Dermis microvascular lymphatic vessel endothelial cell (primary cell): ENCODE data around the gene RAB40C. TPM values are rescaled to one million over a fixed set of nuclear protein-coding genes. Genes with fewer than 3 reads are reported as not detected.

Experiments
- DNase-seq, 2 donors: peaks; one replicate each; pipeline versions ENCODE4 v3.0.0 to v3.0.0-alpha.2; 2010; ENCODE audit warnings: low read depth in 2 of 2
- total RNA-seq: library from RNA; depleted of rRNA; stranded (reverse); fragments of >200 nt; gene quantifications from 2 replicates; pipeline ENCODE4 v1.2.1, GENCODE V29; 2014

The RAB40C gene
- total RNA-seq, 1 donor from 2014 or later: 9.2 TPM

DNA sequence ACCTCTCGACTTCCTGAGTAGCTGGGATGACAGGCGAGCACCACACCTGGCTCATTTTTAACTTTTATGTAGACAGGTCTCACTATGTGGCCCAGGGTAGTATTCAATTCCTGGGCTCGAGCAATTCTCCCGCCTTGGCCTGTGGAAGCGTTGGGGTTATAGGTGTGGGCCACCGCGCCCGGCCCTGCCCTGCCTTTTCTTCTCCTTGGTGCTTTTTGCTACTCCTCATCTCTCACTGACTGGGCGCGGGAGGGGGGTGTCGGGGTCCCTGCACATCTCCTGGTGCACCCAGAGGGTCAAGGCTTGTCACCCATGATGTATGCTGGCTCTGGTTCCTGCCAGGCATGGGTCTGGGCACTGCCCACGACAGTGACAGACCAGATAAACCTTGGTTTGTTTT, 54.7 kb downstream of the RAB40C start:
- DNase-seq: no peak

DNA sequence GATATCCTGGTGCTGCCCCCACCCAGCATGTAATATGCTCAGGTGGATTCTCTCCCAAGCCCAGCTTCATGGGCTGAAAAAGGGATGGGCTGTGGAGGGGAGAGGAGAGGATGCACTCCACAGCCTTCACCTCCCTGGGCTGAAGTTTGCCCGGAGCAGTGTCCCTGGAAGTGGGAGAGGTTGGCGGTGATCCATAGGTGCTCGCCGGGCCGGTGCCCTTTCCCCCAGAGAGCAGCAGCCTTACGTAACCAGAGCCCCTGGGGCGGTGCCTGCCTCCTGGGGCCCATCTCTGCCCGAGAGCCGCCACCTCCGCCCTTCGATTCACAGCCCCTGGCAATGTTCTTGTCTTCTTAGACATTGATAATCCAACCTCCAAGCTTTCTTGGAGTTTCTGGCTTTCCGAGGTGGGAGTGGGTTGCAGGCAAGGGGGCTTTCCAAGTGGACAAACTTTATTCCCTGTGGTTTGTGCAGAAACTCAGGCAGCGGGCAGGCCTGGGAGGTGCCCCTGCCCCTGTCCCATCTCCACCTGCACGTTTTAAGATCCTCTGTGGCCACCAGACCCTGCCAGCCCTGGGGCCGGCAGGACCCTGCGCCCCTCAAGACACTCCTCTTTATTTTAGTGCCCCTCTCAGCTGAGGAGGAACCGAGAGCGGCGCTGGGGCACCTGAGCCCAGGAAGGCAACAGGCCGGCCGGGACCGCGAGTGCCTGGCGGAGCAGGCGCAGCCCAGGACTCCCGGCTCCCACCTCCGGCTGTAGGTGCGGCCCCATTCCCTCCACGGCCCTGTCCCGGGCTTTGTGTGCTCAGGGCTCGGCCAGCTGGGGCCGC, 56.2 kb downstream of the RAB40C start:
- no peak for DNase-seq

- DNase-seq: no peak
Measured at GRCh38 chr16:646679-647172, 56.9 kb downstream of the RAB40C start.

DNA sequence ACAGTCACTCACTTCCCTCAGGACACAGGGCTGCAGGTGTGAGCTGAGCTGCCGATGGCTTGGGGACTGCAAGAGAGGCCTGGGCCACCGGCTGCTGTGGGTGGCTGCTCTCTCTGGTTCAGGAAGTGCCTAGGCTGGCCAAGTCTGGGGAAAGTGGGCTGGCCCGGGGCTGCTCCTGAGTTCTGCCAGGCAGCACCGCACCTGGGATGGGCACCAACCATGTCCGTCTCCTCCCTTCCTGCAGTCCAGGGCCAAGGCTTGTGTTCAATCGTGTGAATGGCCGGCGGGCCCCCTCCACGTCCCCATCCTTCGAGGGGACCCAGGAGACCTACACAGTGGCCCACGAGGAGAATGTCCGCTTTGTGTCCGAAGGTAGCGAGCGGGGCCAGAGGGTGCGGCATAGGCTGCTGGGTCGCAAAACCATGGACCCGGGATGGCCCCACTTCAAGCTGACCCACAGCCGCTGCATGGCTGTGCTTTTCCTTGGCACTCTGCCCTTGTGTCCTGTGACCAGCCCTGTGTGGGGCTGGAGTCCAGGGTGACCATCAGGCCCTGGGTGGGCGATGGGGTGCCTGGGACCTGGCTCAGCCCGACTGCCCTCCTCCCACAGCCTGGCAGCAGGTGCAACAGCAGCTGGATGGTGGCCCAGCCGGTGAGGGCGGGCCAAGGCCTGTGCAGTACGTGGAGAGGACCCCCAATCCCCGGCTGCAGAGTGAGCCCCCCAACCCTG, 57.5 kb downstream of the RAB40C start:
- no peak for DNase-seq

GRCh38 chr16:648071-648780, 58.4 kb downstream of the RAB40C start:
- DNase-seq: peak in 1 of 2 donors; percentile 27

DNA sequence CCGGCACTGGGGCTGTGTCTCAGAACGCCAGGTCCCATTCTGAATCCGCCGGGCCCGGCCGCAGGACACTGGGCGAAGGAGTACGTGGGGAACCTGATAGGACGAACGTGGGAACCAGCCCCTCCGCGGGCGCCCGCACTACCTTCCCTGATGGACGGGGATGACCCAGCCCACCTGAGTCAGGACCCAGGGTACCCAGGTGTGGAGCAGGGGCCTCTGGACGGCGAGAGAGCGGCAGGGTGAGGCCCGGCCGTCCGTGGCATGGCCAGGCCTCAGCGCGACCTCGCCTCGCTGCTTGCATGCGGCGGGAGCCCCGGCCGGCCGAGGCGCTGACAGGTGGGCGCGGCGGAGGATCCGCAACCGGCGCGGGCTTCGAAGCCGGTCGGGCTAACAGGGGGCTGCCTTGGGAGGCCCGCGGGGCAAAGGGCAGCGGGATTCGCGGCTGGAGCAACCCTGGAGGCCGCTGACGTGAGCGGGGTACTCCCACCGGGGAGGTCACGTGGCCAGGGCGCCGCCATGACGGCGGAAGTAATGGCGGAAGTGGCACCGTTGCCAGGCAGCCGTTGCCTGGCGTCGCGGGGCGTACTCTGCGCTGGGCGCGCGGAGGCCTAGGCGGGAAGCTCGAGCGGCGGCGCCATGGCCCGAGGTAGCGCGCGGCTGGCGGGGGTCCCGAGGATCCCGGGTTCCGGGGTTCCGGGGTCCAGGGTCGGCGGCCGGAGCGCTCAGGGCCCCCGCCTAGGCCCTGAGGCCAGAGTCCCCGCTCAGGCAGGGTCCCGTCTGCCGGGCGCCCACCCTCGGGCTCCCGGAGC, 59.1 kb downstream of the RAB40C start, which contains the start of gene WDR90:
Gene WDR90, plus strand, starts transcription at position 585 of the 809 bp plus-strand sequence. Its CDS starts 52 bp downstream, at position 637.
- peak; percentile 82 to 91 for DNase-seq

DNA sequence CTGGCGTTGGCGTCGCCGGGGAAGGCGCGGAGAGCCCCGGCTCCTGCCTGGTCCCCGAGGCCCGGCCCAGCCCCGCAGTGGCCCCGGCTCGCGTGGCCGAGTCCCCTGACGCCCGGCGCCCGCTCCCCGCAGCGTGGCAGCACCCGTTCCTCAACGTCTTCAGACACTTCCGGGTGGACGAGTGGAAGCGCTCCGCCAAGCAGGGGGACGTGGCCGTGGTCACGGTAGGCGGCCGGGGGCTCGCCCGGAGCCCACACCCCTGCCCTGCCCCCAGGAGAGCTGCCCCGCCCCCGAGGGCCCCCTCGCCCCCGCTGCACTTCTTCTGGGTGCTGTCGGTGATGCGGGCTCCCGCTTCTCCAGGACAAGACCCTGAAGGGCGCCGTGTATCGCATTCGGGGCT, 59.8 kb downstream of the RAB40C start:
- no peak for DNase-seq

DNA sequence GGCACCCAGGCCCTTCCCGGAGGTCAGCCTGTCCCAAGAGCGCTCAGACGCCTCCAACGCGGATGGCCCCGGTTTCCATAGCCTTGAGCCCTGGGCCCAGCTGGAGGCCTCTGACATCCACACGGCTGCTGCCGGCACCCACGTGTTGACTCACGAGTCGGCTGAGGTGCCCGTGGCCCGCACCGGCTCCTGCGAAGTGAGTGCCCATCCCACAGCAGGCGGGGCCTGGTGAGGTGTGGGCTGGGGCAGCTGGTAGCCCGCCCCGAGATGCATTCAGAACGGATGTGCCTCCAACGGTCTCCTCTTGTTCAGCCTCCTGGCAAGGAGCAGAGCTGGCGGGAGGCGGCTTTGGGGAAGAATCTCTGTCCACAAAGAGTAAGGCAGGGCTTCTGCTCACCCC, 62.0 kb downstream of the RAB40C start:
- no peak for DNase-seq

DNA sequence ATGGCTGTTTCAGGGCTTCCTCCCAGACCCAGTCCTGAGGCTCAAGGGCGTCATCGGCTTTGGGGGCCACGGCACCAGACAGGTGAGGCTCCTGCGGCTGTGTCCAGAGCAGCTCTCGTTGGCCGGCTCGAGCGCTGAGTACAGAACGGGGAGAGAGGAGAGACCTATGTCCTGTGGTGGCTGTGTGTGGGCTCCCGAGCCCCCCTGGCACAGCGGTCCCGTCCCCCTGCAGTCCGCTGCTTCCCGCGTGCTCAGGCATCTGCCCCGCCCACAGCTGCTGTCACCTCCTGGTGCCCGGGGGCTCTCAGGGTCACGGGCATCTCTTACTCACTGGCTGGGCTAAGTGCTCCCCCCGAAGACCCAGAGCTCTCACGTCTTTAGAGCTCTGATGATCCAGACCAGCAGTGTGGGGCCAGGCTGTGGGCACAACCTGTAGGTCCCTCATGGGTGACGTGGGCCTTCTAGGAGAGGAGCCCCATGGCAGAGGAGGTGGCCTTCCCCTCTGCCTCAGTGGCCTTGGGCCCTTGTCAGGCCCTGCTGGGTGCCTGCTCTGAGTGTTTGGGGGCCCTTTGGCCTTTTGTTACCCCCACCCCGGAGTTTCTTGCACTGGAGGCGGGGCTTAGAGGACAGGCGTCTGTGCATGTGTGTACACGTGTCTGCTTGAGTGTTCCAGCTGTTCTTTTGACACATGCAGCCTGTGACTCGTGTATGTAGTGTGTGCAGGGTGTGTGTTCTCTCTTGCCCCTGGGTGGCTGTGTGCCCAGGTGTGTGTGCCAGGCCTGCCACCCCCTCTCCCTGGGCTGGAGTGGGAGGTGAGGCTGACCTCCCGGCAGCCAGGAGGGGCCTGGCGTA, 62.8 kb downstream of the RAB40C start:
- no peak for DNase-seq

DNA sequence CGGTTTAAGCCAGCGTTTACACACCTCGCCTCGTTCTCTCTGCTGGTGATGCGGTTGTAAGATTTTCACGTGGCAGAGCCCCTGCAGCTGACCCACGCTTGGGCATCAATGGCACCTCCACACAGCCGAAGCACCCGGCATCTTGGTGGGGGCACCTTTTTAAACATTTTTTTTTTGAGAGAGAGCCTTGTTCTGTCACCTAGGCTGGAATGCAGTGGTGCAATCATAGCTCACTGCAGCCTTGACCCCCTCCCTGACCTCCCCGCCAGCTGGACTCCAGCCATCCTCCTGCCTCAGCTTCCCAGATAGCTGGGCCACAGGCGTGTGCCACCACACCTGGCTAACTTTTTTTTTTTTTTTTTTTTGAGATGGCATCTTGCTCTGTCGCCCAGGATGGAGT, 64.2 kb downstream of the RAB40C start:
- DNase-seq: no peak

DNA sequence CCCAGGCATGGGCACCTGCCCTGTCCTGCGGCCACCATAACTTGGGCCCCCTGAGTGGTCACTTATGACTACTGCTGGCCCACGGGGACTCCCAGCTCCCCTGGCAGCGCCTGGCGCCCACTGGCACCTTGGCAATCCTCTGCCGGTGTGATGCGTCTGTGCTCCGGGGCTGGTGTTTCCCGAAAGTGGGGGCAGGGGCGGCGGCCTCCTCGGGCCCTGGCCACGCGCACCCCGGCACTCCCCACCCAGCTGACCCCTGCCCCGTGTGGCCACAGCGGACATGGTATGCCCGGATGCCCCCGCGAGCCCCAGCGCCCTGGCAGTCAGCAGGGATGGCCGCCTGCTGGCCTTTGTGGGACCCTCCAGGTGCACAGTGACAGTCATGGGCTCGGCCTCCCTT, 67.6 kb downstream of the RAB40C start:
- no peak for DNase-seq

DNA sequence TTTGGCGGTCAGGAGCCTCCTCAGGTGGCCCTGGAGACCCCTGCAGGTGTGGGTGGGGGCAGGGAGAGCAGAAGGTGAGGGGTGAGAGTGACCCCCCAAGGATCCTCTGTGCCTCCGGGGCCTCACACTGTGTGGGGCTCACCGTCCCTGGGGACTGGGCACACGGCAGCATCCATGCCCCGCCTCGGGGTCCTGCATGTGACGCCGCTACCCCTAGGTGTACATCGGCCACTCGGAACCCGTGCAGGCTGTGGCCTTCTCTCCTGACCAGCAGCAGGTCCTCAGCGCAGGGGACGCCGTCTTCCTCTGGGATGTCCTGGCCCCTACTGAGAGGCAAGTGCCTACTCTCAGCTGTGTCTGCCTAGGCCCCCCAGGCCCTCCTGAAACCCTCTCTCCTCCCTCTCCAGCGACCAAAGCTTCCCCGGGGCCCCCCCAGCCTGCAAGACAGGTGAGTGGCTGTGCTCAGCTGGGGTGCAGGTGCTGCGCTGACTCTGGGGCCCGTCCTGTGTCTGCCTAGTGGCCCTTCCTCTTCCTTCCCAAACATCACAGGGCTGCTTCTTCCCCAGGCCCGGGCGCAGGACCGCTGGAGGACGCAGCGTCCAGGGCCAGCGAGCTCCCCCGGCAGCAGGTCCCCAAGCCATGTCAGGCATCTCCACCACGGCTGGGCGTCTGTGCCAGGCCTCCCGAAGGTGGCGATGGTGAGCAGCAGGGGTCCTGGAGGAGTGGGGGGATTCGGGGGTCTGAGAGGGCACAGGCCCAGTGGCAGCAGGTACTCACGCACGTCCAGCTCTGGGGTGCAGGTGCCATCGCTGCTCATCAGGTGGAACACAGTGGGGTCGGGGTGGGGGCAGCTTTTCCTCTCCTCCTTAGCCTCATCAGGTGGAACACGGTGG, 69.1 kb downstream of the RAB40C start:
- no peak for DNase-seq

- DNase-seq: no peak
Measured at GRCh38 chr16:659618-660017, 69.8 kb downstream of the RAB40C start.

DNA sequence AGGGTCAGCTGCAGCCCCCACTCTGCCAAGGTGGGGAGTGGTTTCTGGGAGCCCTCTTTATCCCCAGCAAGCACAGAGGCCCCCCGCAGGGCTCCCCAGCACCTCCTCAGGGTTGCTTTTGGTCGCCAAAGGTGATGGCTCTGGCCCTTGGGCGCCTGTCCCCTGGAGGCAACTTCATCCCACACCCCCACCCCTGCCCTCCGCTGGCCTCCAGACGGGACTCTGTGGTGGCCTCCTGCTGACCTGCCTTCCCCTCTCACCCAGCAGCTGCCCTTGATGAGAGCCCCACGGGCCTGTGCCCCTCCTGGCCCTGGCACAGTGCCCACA, 70.2 kb downstream of the RAB40C start:
- DNase-seq: no peak

- DNase-seq: peak; percentile 77 to 93
Measured at GRCh38 chr16:660459-661183, 70.8 kb downstream of the RAB40C start.

DNA sequence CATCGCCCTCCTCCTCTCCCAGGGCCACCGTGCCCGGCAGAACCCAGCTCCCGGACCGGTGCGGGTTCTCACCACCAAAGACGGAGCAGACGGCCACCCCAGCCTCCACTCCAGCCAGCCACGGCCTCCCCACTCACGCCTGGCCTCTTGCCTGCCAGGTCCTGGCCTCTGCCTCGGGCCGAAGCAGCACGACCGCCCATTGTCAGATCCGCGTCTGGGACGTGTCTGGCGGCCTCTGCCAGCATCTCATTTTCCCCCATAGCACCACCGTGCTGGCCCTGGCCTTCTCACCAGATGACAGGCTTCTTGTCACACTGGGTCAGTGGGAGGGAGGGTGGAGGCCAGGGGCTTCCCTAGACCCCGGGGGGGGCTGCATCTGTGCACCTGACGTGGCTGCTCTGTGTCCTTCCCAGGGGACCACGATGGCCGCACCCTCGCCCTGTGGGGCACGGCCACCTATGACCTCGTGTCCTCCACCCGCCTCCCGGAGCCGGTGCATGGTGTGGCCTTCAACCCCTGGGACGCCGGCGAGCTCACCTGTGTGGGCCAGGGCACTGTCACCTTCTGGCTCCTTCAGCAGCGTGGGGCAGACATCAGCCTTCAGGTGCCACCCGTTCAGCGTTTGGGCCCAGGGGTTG, 71.4 kb downstream of the RAB40C start:
- no peak for DNase-seq

DNA sequence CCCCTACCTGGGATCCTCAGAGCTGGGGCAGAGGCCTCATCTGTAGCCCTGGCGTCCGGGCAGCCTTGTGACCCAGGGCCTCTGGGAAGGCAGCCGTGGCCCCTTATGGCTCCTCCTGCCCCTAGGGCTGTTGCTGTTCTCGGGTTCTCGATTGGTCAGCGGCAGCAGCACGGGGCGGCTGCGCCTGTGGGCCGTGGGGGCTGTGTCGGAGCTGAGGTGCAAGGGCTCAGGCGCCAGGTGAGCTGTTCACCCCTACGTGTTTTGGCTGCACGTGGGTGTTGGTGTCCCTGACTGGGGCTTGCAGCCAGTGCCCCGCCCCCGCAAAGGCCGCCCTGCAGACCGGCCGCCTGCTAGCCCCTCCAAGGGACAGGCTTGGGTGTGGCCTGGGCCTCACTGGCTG, 72.2 kb downstream of the RAB40C start:
- DNase-seq: no peak

- no peak for DNase-seq
Measured at GRCh38 chr16:662597-662996, 72.7 kb downstream of the RAB40C start.
